Measurements from ENCODE around the gene SPTBN1.

DNA sequence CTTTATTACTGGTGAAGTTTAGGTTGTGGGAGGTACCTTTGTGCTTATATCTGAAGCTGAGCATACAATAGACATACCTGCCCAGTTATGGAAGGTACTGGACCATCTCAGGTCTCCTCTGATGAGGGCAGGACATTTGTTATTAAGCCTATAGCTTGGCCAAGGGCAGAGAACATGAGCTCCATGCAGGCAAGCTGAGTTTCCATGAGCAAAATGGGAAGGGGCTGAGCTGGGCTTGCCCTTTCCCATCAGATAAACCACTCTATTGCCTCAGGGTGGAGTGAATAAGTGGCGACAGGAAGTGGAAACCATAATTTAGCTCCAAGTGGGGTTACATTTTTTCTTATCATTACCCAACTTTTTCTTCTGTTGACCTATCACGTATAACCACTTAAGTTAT, 227.5 kb downstream of the SPTBN1 start:
- TF ChIP-seq ZNF274 (IDR thresholded peaks at IDR 0.05; ENCODE audit: low read depth, low read length): no peak
- TF ChIP-seq YY1 (IDR thresholded peaks at IDR 0.05; ENCODE audit: insufficient read depth, insufficient read length): no peak
- no peak for TF ChIP-seq SUZ12 (IDR thresholded peaks at IDR 0.05; ENCODE audit: extremely low read depth, insufficient read depth, insufficient read length)
